HG02981 (cell line): ENCODE measurements around the gene MEMO1.
"Not testable (repeated sequence)": the region's sequence is repeated elsewhere in the genome, so short reads cannot be mapped to it uniquely, and the experiment has no call there.

ENCODE experiments used
- ATAC-seq: cut with Tn5 transposase; IDR thresholded peaks from one replicate; pipeline ENCODE4 v1.9.1; 2021; ENCODE audit warnings: mild to moderate bottlenecking, moderate library complexity; ENCODE audit not compliant: unreplicated experiment

The MEMO1 gene

GRCh38 chr2:32010670-32011484 lies at the start of gene MEMO1:
Gene MEMO1, minus strand, starts transcription at chr2:32011008. Its CDS starts 761 bp downstream, at chr2:32010247.
- ATAC-seq = peak; percentile 55

GRCh38 chr2:32060266-32060665 lies 49.5 kb upstream of the MEMO1 start:
- ATAC-seq = no peak

- no peak for ATAC-seq
These were observed 47.3 kb upstream of the MEMO1 start for GRCh38 chr2:32058130-32058529.

- ATAC-seq = not testable (repeated sequence)
These were observed 43.8 kb upstream of the MEMO1 start for GRCh38 chr2:32054583-32054982.

- ATAC-seq = no peak
These were observed 41.1 kb upstream of the MEMO1 start for GRCh38 chr2:32051836-32052439.

GRCh38 chr2:32043561-32043960 lies 32.8 kb upstream of the MEMO1 start:
- ATAC-seq = no peak

GRCh38 chr2:32039447-32040219 lies 28.8 kb upstream of the MEMO1 start, which contains the start of gene DPY30:
Gene DPY30, minus strand, starts transcription at chr2:32039805. Its CDS starts 349 bp downstream, at chr2:32039456.
- ATAC-seq = peak; percentile 84

GRCh38 chr2:32034198-32034887 lies 23.5 kb upstream of the MEMO1 start:
- ATAC-seq = not testable (repeated sequence)

GRCh38 chr2:32018789-32019482 lies 8.1 kb upstream of the MEMO1 start:
- not testable (repeated sequence) for ATAC-seq

GRCh38 chr2:32012872-32013271 lies 2.1 kb upstream of the MEMO1 start:
- ATAC-seq = no peak

GRCh38 chr2:32011485-32011960 lies 715 bp upstream of the MEMO1 start:
- no peak for ATAC-seq

- ATAC-seq = peak; percentile 38
These were observed 533 bp downstream of the MEMO1 start for GRCh38 chr2:32010280-32010669.

- peak; percentile 23 for ATAC-seq
These were observed 1.1 kb downstream of the MEMO1 start for GRCh38 chr2:32009516-32010256.

- ATAC-seq = no peak
These were observed 1.8 kb downstream of the MEMO1 start for GRCh38 chr2:32008805-32009515.

- ATAC-seq = no peak
These were observed 3.8 kb downstream of the MEMO1 start for GRCh38 chr2:32007121-32007391.

- no peak for ATAC-seq
These were observed 5.3 kb downstream of the MEMO1 start for GRCh38 chr2:32005371-32005976.

GRCh38 chr2:32003791-32004190 lies 7.0 kb downstream of the MEMO1 start:
- ATAC-seq = no peak

GRCh38 chr2:32002406-32002805 lies 8.4 kb downstream of the MEMO1 start:
- ATAC-seq = no peak

GRCh38 chr2:31999438-31999837 lies 11.4 kb downstream of the MEMO1 start:
- no peak for ATAC-seq
